GM19397 (cell line): Measurements from ENCODE around the gene ASF1B.

Experiments
- ATAC-seq: cut with Tn5 transposase; IDR thresholded peaks from one replicate; pipeline ENCODE4 v1.9.1; 2021; ENCODE audit warnings: mild to moderate bottlenecking, moderate library complexity; ENCODE audit not compliant: unreplicated experiment

Gene ASF1B

DNA sequence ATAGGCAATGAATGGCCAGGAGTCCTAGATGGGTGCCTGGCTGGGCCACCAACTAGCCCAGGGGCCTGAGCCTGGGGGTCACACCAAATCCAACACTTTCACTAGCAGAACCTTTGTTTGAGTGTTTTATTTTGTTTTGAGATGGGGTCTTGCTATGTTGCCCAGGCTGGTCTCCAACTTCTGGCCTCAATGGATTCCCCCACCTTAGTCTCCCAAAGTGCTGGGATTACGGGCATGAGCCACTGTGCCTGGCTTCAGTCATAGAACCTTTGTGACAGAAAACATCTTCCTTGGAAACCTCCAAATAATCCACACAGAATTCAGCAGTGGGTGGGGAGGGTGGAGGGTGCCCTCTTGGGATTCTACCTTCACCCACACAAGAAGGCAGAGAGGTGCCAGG lies 24.9 kb downstream of the ASF1B start:
- ATAC-seq: no peak

DNA sequence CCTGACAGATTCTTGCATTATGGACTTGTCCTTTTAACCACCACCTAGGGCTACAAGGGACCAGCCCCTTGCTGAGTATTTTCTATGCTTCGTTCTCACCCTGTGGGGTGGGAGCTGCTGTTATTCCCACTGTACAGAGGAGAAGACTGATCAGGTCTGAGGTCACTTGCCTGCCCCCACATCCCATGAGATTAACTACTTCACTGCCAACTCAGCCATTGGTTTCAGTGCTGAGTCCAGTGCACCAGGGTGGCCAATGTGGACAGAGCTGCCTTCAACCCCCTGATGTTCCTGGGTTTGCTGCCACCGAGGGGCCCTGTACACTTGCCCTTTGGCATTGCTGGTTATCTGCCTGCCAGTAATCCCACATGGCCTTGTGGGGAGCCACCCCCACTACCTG lies 25.7 kb downstream of the ASF1B start:
- no peak for ATAC-seq

DNA sequence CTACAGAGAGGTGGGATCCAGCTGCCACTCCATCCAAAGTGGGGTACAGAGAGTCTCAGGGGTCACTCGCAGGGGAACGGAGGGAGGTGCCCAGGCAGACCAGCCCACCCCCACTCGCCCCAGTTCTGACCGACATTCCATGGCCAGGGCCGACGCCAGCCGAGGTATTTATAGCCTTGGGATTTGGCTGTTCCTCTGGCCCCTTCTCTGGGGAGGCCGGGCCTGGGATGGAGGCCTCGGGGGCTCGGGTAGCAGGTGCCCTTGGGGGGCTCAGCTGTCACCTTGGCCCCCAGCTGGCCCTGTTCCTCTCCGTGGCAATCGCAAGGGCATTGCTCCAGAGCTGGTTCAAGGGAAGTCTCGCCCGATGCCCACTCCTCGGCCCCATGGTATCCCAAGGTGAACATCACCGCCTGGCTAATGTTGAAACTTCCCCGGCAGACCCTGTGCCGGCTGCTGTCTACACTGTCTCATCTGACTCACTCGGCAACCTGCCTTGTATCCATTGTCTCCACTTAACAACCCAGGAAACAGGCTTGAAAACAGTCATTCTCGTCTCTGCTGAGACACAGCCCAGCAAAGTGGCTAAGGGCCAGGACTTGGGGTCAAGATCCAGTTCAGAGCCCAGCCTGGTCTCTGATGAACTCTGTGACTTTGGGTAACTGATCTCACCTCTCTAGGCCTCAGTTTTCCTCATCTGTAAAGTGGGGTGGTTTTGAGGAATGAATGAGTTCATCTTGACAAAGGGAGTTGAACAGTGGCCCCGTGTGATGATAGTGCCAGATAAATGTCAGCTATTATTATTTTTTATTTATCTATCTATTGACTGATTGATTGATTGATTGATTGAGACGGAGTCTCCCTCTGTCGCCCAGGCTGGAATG lies 28.6 kb downstream of the ASF1B start:
- no peak for ATAC-seq

DNA sequence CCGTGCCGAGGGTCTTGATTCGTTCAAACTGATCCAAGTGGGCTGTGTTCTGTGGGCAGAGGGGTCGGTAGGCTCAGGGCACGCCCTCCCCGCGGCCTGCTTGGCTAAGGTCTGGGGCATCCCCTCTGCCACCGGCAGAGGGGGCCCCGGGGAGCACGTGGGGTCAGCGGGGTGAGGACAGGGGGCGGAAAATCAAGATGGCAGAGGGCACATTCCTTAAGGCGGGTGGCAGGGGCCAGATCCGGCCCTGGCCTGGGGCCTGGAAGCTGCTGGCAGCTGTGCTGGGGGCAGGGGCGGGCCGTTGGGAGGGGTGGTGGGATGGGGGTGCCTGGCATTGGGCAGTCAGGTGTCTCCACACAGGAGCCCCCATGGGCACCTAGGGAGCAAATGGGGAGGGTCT lies 29.5 kb downstream of the ASF1B start:
- ATAC-seq: no peak

DNA sequence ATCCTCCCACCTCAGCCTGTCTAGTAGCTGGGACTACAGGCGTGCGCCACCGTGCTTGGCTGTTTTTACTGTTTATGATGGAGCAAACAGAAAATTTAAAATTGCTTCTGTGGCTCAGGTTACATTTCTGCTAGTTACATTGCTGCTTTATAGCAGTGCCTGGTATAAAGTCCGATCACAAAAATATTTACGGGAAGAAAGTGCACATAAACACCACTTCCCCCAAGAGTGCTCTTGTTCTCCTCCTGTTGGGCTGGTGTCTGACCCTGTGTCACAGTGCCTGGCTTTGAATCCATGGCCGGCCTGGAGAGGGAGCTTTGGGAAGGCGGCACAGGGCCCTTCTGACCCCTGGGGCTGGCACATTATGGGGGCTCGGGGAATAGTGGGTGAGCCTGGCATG lies 30.7 kb downstream of the ASF1B start:
- no peak for ATAC-seq

DNA sequence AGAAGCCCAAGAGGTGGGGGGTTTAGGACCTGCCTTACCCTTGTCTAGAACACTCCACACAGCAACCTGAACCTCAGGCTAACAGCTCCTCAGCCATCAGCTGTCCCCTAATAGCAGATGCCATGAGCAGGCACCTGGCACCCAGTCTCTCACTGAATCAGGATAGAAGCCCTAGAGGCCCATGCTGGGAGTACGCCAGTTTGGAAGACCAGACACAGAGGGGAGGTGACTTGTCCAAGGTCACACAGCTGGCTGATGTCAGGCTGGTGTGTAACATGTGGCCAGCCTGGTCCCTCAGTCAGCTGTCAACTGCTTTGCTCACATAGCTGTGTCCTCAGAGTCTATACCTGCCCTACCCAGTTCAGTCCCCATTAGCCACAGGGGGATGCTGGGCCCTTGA lies 33.1 kb downstream of the ASF1B start:
- ATAC-seq: no peak

DNA sequence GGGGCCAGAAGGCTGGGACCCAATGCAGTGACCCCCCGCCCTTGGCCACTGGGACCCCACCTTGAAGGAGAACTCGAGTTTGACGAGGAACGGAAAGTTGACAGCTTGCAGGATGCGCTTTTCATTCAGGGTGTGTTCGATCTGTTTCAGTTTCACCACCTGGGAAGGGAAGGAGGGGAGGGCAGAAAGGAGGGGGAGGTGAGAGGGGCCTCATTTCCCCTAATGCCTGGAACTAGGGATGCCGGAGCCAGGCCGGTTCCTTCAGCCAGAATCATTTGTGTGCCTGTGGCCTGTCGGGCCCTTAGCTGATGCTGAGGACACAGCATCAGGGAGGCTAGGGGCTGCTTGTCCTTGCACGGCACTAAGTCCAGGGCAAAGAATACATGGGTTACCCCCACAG lies 33.6 kb downstream of the ASF1B start:
- no peak for ATAC-seq

DNA sequence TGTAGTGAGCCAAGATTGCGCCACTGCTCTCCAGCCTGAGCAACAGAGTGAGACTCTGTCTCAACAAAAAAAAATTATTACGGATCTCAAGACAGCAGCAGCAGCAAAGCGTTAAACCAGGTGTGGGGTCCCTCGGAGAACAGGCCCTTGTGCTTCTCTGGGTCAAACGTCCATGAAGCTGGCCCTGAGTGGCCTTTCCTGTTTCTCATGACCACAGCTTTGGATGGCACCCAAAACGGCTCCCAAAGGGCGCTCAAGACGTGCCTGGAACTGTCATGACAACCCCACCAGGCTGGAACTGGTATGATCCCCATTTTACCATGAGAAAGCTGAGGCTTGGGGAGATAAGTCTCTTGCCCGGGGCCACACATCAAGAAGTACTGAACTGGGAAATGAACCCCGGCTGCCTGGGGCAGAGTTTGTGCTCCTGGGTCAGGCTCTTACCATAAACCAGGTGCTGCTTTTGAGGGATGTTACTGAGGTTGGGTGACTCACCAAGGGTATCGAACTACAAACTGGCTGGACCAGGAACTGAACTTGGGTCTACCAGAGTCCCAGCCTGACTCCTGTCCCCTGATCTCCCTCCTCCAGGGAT lies 34.2 kb downstream of the ASF1B start:
- no peak for ATAC-seq

DNA sequence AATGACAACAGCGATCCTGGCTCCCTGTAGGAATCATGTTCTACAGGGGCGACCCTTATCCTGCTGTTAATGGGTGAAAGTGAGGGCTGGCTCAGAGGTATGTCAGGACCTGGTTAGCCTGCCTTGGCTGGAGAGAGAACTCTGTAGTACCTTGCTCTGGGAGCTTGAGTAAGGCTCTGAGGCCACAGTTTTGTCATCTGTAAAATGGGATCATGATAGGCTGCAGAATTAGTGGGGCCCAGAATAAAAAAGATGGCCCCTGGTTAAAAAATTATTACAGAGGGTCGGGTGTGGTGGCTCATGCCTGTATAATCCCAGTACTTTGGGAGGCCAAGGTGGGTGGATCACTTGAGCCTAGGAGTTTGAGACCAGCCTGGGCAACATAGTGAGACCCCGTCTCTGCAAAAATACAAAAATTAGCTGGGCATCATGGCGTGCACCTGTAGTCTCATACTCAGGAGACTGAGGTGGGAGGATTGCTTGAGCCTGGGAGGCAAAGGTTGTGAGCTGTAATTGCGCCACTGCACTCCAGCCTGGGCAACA lies 35.3 kb downstream of the ASF1B start:
- no peak for ATAC-seq

DNA sequence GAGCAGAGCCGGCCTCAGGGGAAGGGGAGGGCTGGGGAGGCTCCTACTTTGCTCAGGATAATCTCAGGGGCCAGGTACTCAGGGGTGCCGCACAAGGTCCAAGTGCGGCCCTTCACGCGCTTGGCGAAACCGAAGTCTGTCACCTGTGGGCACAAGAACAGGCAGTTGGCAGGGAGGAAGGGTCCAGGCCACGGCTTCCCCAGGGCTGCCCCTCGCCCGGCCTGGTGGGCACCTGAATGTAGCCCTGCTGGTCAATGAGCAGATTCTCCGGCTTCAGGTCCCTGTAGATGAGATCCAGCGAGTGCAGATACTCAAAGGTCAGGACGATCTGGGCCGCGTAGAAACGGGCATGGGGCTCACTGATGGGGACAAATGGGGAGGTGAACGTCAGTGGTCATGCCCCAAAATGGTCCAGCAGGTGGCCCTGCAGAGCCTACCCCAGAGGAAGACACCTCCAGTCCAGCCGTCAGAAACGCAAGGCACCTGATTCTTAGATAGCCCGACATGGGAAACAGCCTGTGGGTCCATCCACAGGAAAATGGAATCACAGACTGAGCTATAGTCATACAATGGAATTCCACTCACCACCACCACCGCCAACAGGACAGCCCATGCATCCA lies 38.7 kb downstream of the ASF1B start:
- no peak for ATAC-seq

DNA sequence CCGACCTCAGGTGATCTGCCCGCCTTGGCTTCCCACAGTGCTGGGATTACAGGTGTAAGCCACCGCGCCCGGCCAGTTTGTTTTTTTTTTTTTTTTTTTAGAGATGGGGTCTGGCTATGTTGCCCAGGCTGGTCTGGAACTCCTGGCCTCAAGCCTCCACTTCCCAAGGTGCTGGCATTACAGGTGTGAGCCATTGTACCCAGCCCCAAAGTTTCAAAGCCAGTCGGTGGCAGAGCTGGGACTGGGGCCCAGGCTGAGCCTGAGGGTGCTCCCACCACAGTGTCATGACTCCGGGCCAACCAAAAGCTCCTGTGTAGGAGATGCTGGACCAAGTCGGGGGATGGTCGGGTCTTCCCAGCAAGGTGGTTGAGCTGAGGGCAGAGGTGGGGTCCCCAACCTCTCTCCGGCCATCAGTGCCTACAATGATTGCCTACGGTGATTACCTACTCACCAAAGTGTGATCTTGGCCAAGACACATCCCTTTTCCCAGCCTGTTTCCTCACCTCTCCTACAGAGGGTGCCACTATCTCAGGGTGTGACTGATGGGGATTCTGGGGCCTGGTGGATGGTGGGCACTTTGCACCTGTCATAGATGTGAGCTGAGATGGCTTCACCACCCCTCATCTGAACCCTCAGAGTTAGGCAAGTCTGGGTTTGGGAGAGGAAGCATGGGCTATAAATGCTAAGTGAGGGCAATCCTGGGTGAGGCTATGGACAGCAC lies 40.0 kb downstream of the ASF1B start:
- no peak for ATAC-seq

DNA sequence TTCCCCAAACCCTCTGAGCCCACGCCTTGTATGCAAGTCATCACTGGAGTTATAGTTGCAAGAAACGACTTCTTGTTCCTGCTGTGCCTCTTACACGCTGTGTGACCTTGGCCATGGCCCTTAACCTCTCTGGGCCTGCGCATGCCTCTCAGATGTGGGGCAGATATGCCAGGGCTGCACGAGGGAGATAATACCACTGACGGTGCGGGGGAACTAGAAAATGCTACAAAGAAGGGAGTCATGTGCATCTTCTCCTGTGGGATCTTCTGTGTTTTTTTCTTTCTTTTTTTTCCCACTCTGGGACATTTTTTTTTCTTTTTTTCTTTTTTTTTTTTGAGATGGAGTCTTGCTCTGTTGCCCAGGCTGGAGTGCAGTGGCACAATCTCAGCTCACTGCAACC lies 41.5 kb downstream of the ASF1B start:
- no peak for ATAC-seq

DNA sequence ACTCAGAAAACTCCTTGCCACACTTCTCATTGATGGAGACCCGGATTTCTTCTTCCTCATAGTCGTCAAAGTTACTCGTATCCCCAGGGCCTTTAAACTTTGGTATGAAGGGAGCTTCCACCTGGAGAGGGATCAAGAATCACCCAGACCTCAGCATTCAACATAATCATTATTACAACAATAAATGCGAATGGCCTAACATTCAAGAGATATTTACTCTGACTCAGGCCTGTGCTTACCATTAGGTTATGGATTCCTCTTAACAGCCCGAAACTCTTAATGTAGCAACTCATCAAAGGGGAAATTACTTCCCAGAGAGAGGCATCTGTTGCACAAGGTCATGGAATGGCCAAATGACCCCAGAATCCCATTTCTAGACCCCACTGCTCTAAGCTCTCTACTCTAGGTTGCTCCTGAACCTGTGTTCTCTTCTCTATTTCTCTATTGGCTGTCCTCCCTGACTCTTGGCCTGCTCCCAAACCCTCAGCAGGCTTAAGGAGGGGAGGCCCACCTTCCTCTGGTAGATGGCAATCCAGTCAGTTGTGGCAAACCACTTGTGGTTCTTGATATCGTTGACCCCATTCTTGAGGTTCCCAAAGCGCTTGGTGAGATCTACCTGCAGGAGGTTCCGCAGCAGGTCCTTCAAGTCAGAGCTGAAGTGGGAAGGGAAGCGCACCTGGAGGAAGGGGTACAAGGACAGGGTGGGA lies 43.1 kb downstream of the ASF1B start:
- no peak for ATAC-seq

DNA sequence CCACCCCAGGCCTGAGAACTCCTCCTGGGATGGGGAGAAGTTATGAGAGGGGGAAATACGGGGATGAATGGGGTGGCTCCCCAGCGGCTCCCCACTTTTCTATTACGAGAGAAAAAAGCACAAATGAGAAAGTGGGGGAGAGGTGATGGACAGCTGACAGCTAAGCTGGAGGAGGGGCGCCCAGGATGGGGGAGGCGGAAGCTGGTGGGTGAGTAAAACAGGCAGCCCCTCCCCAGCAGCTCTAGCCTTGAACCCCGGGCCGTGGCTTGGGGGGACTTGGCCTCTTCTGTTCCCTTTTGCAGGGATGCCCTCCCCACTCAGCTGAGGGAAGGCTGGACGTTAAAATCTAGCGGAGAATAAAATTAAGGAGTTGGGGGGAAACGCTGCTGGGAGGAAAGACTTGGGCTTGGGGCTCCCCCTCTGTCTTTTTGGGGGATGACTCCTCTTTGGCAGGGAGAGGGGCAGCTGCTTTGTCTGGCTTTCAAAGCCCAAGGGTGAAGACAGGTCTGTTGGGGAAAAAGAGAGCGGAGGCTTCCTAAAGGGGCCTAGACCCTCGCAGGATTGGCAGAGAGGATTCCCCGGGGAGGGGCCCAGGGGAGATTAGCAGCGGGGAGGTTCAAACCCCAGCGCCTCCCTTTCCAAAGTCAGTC lies 44.5 kb downstream of the ASF1B start:
- peak; percentile 1 for ATAC-seq

DNA sequence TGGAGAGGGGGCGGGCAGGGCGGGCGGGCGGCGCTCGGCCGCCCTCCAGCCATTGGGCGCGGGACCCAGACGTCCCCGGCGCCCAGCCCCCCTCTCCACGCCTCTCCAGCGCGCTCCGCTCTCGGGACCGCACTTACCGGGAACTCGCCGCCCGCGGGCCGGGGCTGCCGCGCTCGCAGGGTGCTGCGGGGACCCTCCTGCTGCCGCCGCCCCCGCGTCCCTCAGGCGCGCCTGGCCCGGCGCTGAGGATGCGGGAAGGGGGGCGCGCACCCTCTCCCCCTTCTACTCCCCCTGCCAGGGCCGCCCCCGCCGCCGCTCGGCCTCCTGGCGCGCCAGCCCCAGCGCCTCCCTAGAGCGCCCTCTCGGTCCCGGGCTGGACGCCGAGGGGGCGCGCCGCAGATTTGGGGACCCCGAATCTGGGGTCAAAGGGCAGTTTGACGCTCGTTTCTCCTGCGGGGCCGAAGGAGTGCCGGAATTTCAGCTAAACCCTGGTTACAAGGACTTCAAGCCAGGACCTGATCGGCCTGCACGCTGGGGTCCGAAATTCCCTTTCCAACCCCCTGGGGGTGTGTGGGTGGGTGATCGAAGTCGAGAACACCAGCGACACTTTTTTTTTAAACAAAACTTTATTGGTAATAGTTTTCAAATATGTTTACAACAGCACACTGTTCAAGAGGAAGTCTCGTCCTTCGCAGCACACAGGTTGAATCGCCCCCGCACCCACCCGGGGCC lies 45.1 kb downstream of the ASF1B start:
- peak; percentile 60 for ATAC-seq

DNA sequence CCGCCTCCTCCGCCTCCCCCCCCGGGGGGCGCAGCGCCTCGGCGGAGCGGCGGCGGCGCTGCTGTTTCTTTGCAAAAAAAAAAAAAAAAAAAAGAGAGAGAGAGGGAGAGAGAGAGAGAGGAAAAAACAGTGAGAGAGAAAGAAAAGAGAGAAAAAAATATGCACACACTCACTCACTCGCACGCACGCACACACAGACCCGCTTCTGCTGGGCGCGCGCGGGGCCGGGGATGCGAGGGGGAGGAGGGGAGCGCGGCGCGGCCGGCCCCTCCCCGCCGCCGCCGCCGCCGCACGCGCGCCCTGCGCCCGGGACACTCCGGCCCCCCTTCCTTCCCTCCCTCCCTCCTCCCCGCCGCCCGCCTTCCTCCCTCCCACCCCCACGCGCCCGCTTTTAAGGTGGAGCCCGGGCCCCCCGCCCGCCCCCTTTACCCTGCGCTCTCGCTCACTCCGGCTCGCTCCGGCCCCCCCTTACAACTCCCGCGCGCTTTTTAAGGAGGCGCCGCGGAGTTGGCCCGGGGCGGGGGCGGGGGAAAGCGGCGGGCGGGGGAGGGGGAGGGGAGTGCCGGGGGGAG lies 45.8 kb downstream of the ASF1B start, which contains the start of gene SAMD1:
TSS of gene SAMD1 (minus strand) at position 243 of the 572 bp plus-strand sequence.
- peak; percentile 48 for ATAC-seq

DNA sequence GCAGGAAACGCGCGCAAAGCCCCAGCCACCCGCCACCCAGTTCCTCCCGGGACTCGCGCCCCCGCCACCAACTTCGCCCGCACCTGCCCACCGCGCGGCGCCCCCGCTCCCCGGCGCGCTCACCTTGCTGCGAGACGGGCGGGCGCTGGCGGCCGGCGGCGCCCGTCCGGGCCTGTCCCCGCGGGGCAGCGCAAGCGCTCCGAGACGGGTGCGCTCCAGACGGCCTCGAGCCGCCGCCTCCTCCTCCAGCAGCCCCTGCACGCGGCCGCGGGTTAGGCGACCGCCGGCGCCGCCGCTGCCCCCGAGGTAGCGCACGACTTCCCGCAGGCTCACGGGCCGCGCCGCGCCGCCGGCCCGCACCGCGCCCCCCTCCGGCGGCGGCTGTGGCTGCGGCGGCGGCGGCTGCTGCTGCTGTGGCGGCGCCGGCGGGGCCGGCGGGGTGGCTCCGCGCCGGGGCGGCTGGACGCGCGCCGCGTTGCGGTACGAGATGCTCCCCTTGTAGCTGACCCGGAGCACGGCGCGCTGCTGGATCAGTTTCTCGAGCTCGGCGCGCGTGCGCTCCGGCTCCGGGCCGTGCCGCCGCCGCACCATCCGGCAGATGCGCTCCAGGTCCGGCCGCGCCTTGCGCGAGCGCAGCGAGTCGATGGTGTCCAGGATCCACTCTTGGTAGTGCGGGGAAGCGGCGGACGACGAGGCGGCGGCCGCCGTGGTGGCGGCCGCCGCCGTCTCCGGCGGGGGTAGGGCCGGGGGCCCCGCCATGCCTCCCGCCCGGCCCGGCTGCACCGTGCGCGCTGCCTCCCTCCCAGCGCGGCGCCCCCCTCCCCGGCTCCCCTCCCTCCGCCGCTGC lies 46.5 kb downstream of the ASF1B start:
- peak; percentile 27 for ATAC-seq

DNA sequence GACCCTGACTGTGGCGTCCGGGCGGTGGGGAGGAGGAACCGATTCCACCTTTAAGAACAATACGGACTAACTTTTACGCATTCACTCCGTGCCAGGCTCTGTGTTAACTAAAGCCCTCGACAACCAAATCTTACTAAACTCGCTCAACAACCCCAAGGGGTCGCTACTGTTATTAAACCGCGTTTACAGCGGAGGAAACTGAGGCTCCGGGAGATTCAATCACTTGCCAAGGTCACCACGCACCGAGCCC lies 47.1 kb downstream of the ASF1B start:
- ATAC-seq: no peak
